Ishikawa (cell line): ENCODE data around the gene SIGLEC6.

Source experiments
- CEBPB ChIP-seq: IDR thresholded peaks from 2 replicates; pipeline ENCODE4 v1.6.1; 2012
- CREB1 ChIP-seq: IDR thresholded peaks from 2 replicates; pipeline ENCODE4 v1.6.1; 2012; ENCODE audit warnings: low read depth
- EGR1 ChIP-seq: IDR thresholded peaks from 2 replicates; pipeline ENCODE4 v1.6.1; 2012
- EP300 ChIP-seq: IDR thresholded peaks from 2 replicates; pipeline ENCODE4 v1.6.1; 2012; ENCODE audit warnings: borderline replicate concordance
- FOXM1 ChIP-seq: IDR thresholded peaks from 2 replicates; pipeline ENCODE4 v1.6.1; 2012; ENCODE audit warnings: low read depth, borderline replicate concordance
- MAX ChIP-seq: IDR thresholded peaks from 2 replicates; pipeline ENCODE4 v1.6.1; 2012
- NFIC ChIP-seq: IDR thresholded peaks from 2 replicates; pipeline ENCODE4 v1.6.1; 2012
- RAD21 ChIP-seq: IDR thresholded peaks from 2 replicates; pipeline ENCODE4 v1.6.1; 2012; ENCODE audit warnings: low read depth
- REST ChIP-seq: IDR thresholded peaks from 2 replicates; pipeline ENCODE4 v1.6.1; 2012; ENCODE audit warnings: low read depth, mild to moderate bottlenecking
- TAF1 ChIP-seq: IDR thresholded peaks from 2 replicates; pipeline ENCODE4 v1.6.1; 2012; ENCODE audit warnings: low read depth, mild to moderate bottlenecking
- TCF12 ChIP-seq: IDR thresholded peaks from 2 replicates; pipeline ENCODE4 v1.6.1; 2012; ENCODE audit warnings: low read depth
- TEAD4 ChIP-seq: IDR thresholded peaks from 2 replicates; pipeline ENCODE4 v1.6.1; 2012
- USF1 ChIP-seq: IDR thresholded peaks from 2 replicates; pipeline ENCODE4 v1.6.1; 2012
- YY1 ChIP-seq: IDR thresholded peaks from 2 replicates; pipeline ENCODE4 v1.6.1; 2012; ENCODE audit warnings: low read depth
- ZBTB7A ChIP-seq: IDR thresholded peaks from 2 replicates; pipeline ENCODE4 v1.6.1; 2012; ENCODE audit warnings: low read depth

SIGLEC6 gene

DNA sequence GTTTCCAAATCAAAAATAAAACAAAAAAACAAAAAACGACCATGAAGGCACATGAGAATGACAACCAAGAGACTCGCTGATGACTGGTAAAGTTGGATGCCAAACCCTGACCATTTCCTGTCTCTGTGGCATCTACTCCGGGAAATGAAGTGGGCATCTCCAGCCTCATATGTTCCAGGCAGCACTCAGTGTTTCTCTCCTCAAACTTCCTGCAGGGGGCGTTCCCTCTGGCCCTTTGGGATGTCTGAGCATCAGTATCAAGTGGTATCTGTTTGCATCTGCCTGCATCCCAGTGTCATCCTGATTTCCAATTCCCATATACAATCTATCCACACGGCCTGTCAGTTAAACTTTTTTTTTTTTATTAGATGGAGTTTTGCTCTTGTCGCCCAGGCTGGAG is 20.1 kb downstream of the SIGLEC6 start:
- TF ChIP-seq NFIC, result no peak
- TF ChIP-seq MAX, result no peak
- TF ChIP-seq TAF1, result no peak
- TF ChIP-seq TEAD4, result no peak
- TF ChIP-seq FOXM1, result no peak
- no peak for TF ChIP-seq RAD21
- no peak for TF ChIP-seq ZBTB7A
- TF ChIP-seq CREB1, result no peak
- no peak for TF ChIP-seq REST
- no peak for TF ChIP-seq YY1

GRCh38 chr19:51509823-51510660 is 21.4 kb downstream of the SIGLEC6 start:
- no peak for TF ChIP-seq EP300
- TF ChIP-seq ZBTB7A, result no peak
- no peak for TF ChIP-seq TEAD4
- TF ChIP-seq CREB1, result no peak
- TF ChIP-seq RAD21, result no peak
- TF ChIP-seq MAX, result no peak
- TF ChIP-seq NFIC, result no peak
- no peak for TF ChIP-seq TCF12
- TF ChIP-seq FOXM1, result no peak
- TF ChIP-seq YY1, result no peak
- TF ChIP-seq CEBPB, result no peak
- TF ChIP-seq REST, result no peak
- no peak for TF ChIP-seq EGR1
- TF ChIP-seq TAF1, result no peak
- TF ChIP-seq USF1, result no peak

DNA sequence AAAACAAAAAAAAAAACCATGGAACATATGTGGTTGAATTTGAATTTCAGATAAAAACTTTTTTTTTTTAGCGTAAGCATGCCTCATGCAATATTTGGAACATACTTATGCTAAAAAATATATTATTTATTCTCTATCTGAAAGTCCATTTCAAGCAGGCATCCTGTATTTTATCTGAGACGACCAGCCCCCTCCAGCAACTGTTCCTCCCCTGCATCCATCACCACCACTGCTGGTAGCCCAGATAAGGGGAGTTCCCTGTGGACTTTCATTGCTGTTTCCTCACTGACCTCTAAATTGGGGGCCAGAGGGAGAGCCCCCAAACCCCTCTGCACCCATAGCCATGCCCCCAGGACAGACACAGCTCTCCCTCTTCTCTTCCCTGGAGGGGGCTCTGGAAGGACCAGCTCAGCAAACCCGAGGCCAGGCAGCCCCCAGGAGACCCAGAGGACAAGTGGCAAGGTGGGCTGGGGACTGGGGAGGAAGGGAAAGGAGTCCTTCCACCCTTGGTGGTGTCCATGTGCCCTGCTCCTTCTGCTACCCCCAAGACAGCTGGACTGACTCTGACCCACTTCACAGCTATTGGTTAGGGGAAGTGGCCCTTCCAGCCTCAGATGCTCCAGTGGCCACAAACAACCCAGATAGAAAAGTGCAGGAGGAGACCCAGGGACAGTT is 23.3 kb downstream of the SIGLEC6 start:
- TF ChIP-seq TAF1, result no peak

DNA sequence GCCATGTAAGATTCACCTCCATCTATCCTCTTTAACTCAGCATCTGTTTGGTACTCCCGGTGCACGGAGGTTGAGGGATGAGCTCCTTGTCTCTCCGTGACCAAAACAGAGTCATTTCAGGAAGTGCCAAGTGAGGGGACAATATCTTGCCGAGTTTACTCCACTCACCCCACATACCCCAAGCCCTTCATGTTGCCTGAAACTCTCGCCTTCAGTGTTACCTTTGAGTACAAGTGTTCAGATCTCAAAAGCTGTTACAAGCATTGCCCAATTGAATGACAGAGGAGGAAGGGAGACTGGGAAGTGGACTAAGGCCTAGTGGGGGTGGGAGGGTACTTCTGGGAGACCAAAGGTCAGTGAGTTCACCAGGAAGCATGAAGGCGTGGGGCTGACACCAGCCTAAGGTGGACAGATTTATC is 23.8 kb downstream of the SIGLEC6 start:
- TF ChIP-seq EGR1 (no peak), FOXM1 (no peak), TAF1 (no peak), CREB1 (no peak), ZBTB7A (no peak)

DNA sequence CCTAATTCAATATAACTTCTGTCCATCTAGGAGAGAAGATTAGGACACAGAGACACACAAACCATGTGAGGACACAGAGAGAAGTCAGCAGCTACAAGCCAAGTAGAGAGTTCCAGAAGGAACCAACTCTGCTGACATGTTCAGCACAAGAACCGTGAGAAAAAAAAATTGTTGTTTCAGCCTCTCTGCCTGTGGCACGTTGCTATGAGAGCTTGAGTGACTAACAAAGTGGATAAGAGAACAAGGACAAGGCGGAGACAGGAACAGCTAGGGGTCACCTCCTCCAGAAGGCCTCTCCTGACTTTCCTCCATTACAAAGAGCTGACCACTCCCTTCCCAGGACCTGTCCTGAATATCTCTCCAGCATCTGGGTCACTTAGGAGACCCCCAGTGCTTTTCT is 24.3 kb downstream of the SIGLEC6 start:
- TF ChIP-seq CREB1 (no peak), ZBTB7A (no peak), REST (no peak), EP300 (no peak), USF1 (no peak), FOXM1 (no peak), NFIC (no peak), TCF12 (no peak), RAD21 (no peak), TAF1 (no peak), TEAD4 (no peak), EGR1 (no peak), MAX (no peak), CEBPB (no peak), YY1 (no peak)
